Fibroblast of skin of back (primary cell): ENCODE data around the gene SERP2. TPM values are rescaled to one million over a fixed set of nuclear protein-coding genes. Genes with fewer than 3 reads are reported as not detected.
"Not testable (repeated sequence)": the region's sequence is repeated elsewhere in the genome, so short reads cannot be mapped to it uniquely, and the experiment has no call there.

Experiments
- DNase-seq: peaks from one replicate; pipeline ENCODE4 v3.0.0-alpha.2; 2013
- polyA plus RNA-seq, 2 experiments: library from polyadenylated mRNA; unstranded; fragments of 120-200 nt; gene quantifications; one replicate each; pipeline ENCODE4 v1.2.1, GENCODE V29; 2013; ENCODE audit not compliant: insufficient read length in 2 of 2

The SERP2 gene
- polyA plus RNA-seq (2013, experiment 1 of 2; ENCODE audit: insufficient read length), result 1.1 TPM
- 0.35 TPM for polyA plus RNA-seq (2013, experiment 2 of 2; ENCODE audit: insufficient read length)

GRCh38 chr13:44373601-44374347 is at the start of gene SERP2:
Gene SERP2 (plus strand): TSS chr13:44373824. CDS start chr13:44374026, 202 bp downstream.
- DNase-seq, result no peak

GRCh38 chr13:44326961-44327360 is 46.7 kb upstream of the SERP2 start:
- no peak for DNase-seq

- DNase-seq, result not testable (repeated sequence)
Observed at GRCh38 chr13:44329041-44329440, 44.6 kb upstream of the SERP2 start.

GRCh38 chr13:44329909-44330545 is 43.6 kb upstream of the SERP2 start:
- DNase-seq, result no peak

- DNase-seq, result no peak
Observed at GRCh38 chr13:44331446-44331845, 42.2 kb upstream of the SERP2 start.

- peak; percentile 90 for DNase-seq
Observed at GRCh38 chr13:44331912-44332851, 41.4 kb upstream of the SERP2 start.

- no peak for DNase-seq
Observed at GRCh38 chr13:44333950-44334655, 39.5 kb upstream of the SERP2 start.

GRCh38 chr13:44334751-44335150 is 38.9 kb upstream of the SERP2 start:
- no peak for DNase-seq

- DNase-seq, result no peak
Observed at GRCh38 chr13:44336934-44337333, 36.7 kb upstream of the SERP2 start.

- no peak for DNase-seq
Observed at GRCh38 chr13:44337581-44337980, 36.0 kb upstream of the SERP2 start.

- no peak for DNase-seq
Observed at GRCh38 chr13:44340508-44340907, 33.1 kb upstream of the SERP2 start.

- DNase-seq, result no peak
Observed at GRCh38 chr13:44342741-44343140, 30.9 kb upstream of the SERP2 start.

- no peak for DNase-seq
Observed at GRCh38 chr13:44346534-44346933, 27.1 kb upstream of the SERP2 start.

GRCh38 chr13:44347301-44347700 is 26.3 kb upstream of the SERP2 start:
- DNase-seq, result no peak

- DNase-seq, result peak; percentile 38
Observed at GRCh38 chr13:44347949-44348348, 25.7 kb upstream of the SERP2 start.

GRCh38 chr13:44350775-44351504 is 22.7 kb upstream of the SERP2 start:
- DNase-seq, result no peak

- no peak for DNase-seq
Observed at GRCh38 chr13:44351505-44351854, 22.1 kb upstream of the SERP2 start.

- DNase-seq, result no peak
Observed at GRCh38 chr13:44352202-44352601, 21.4 kb upstream of the SERP2 start.

- DNase-seq, result peak; percentile 33
Observed at GRCh38 chr13:44352671-44353070, 21.0 kb upstream of the SERP2 start.

- no peak for DNase-seq
Observed at GRCh38 chr13:44354331-44354730, 19.3 kb upstream of the SERP2 start.

- no peak for DNase-seq
Observed at GRCh38 chr13:44354884-44355283, 18.7 kb upstream of the SERP2 start.

GRCh38 chr13:44355621-44356020 is 18.0 kb upstream of the SERP2 start:
- DNase-seq, result no peak
